CD14-positive monocyte (primary cell): ENCODE results near the gene STAMBPL1. TPM values are rescaled to one million over a fixed set of nuclear protein-coding genes. Genes with fewer than 3 reads are reported as not detected.

ENCODE experiments used
- DNase-seq, 3 donors: peaks; one replicate each; pipeline ENCODE4 v3.0.0-alpha.2; 2011 to 2022
- H2AFZ ChIP-seq: 2 replicates; pipeline ENCODE4 v1.6.0; 2012; ENCODE audit warnings: mild to moderate bottlenecking, low read depth, low read length, inconsistent platforms; ENCODE audit not compliant: insufficient read depth, poor library complexity, severe bottlenecking
- H3K27ac ChIP-seq, 2 donors: 1 replicate in 1 of 2; 2 replicates in 1 of 2; pipeline ENCODE4 v1.5.1; 2012 to 2013; ENCODE audit warnings: low read length in 2 of 2, control low read depth in 1 of 2, inconsistent platforms in 1 of 2, low read depth in 1 of 2, mild to moderate bottlenecking in 1 of 2
- H3K27me3 ChIP-seq, 2 donors: one replicate each; pipeline versions ENCODE4 v1.6.0 to v1.6.1; 2011 to 2013; ENCODE audit warnings: low read length in 2 of 2; ENCODE audit not compliant: control insufficient read depth in 2 of 2, insufficient read depth in 2 of 2
- H3K36me3 ChIP-seq, 2 donors: replicated peaks in 1 of 2; 1 replicate in 1 of 2; 2 replicates in 1 of 2; pipeline versions ENCODE4 v1.5.1 to v1.6.1; 2012 to 2013; ENCODE audit warnings: low read length in 2 of 2, control low read depth in 1 of 2, inconsistent platforms in 1 of 2, mild to moderate bottlenecking in 1 of 2; ENCODE audit not compliant: insufficient read depth in 2 of 2, control insufficient read depth in 1 of 2
- H3K4me1 ChIP-seq, 2 donors: 1 replicate in 1 of 2; 2 replicates in 1 of 2; pipeline versions ENCODE4 v1.5.1 to v1.6.1; 2012 to 2013; ENCODE audit warnings: low read length in 2 of 2, control low read depth in 1 of 2, inconsistent platforms in 1 of 2, mild to moderate bottlenecking in 1 of 2, moderate library complexity in 1 of 2; ENCODE audit not compliant: insufficient read depth in 2 of 2, control insufficient read depth in 1 of 2
- H3K4me2 ChIP-seq: replicated peaks from 2 replicates; pipeline ENCODE3; 2012; ENCODE audit warnings: low read length, moderate library complexity, mild to moderate bottlenecking; ENCODE audit not compliant: poor library complexity, severe bottlenecking; ENCODE audit errors: extremely low read depth
- H3K4me3 ChIP-seq, 3 experiments: fragments of 200-600 bp in 1 of 3; sonication (generic) in 1 of 3; replicated peaks in 1 of 3; 1 replicate in 2 of 3; 2 replicates in 1 of 3; pipeline ENCODE4 v1.5.1; 2011 to 2013; ENCODE audit warnings: low read length in 3 of 3, mild to moderate bottlenecking in 3 of 3, control low read depth in 2 of 3, low read depth in 2 of 3, inconsistent platforms in 1 of 3, moderate library complexity in 1 of 3
- H3K79me2 ChIP-seq: 2 replicates; pipeline ENCODE4 v1.6.0; 2012; ENCODE audit warnings: mild to moderate bottlenecking, control low read depth, inconsistent platforms, low read length, moderate library complexity; ENCODE audit not compliant: insufficient read depth
- H3K9ac ChIP-seq: 2 replicates; pipeline ENCODE4 v1.6.0; 2017; ENCODE audit warnings: low read length, mild to moderate bottlenecking; ENCODE audit not compliant: insufficient read depth, poor library complexity, severe bottlenecking
- H3K9me3 ChIP-seq, 2 donors: replicated peaks in 1 of 2; 1 replicate in 1 of 2; 2 replicates in 1 of 2; pipeline versions ENCODE4 v1.5.1 to v1.6.1; 2012 to 2013; ENCODE audit warnings: low read length in 2 of 2, control low read depth in 1 of 2; ENCODE audit not compliant: control insufficient read depth in 1 of 2, insufficient read depth in 1 of 2
- H4K20me1 ChIP-seq: 2 replicates; pipeline ENCODE4 v1.6.0; 2012; ENCODE audit warnings: mild to moderate bottlenecking, low read length, control low read depth, moderate library complexity; ENCODE audit not compliant: insufficient read depth
- H3K27ac Mint-ChIP-seq, 7 donors: one replicate each; pipeline ENCODE4 v1.8.0; 2020; ENCODE audit warnings: mild to moderate bottlenecking in 7 of 7, mixed read lengths in 7 of 7, moderate library complexity in 6 of 7, inconsistent platforms in 2 of 7
- H3K27me3 Mint-ChIP-seq, 3 donors: one replicate each; pipeline ENCODE4 v1.8.0; 2021 to 2022; ENCODE audit warnings: low read depth in 3 of 3, mild to moderate bottlenecking in 3 of 3, mixed read lengths in 3 of 3, moderate library complexity in 3 of 3, inconsistent platforms in 1 of 3
- H3K36me3 Mint-ChIP-seq, 2 donors: one replicate each; pipeline ENCODE4 v1.8.0; 2020; ENCODE audit warnings: mixed read lengths in 2 of 2, inconsistent platforms in 1 of 2, mild to moderate bottlenecking in 1 of 2
- H3K4me1 Mint-ChIP-seq: one replicate; pipeline ENCODE4 v1.8.0; 2020; ENCODE audit warnings: mild to moderate bottlenecking, mixed read lengths
- H3K4me3 Mint-ChIP-seq, 2 donors: one replicate each; pipeline ENCODE4 v1.8.0; 2020; ENCODE audit warnings: mild to moderate bottlenecking in 2 of 2, mixed read lengths in 2 of 2, moderate library complexity in 1 of 2
- H3K9me3 Mint-ChIP-seq, 7 donors: one replicate each; pipeline ENCODE4 v1.8.0; 2020 to 2022; ENCODE audit warnings: mixed read lengths in 7 of 7, mild to moderate bottlenecking in 6 of 7, moderate library complexity in 6 of 7, inconsistent platforms in 2 of 7
- WGBS: methylation state at CpG from one replicate; pipeline ENCODE4 v1.1.5; 2013; ENCODE audit warnings: missing lambda C conversion rate; ENCODE audit not compliant: insufficient coverage; 5-methylcytosine and 5-hydroxymethylcytosine counted together
- intact Hi-C, 2 donors: fragments of 100-400 bp; cut with micrococcal nuclease; formaldehyde crosslinking; loops; one replicate each; pipeline versions ENCODE4 v1.15.0 to v1.15.1; 2023
- polyA plus RNA-seq, 3 donors: library from polyadenylated mRNA; depleted of rRNA in 1 of 3; unstranded in 2 of 3; stranded (reverse) in 1 of 3; fragments of 300-500 nt in 2 of 3; fragments of >200 nt in 1 of 3; fragmentation: Illumina TruSeq in 2 of 3; gene quantifications; 1 replicate in 2 of 3; 2 replicates in 1 of 3; pipeline ENCODE4 v1.2.3, GENCODE V29; 2012 to 2021
- TF ChIP-seq, protein P1 (sequence below): fragments of 200-600 bp; IDR thresholded peaks from one replicate; pipeline ENCODE4 v1.8.0; 2022; ENCODE audit warnings: antibody characterized with exemption, mild to moderate bottlenecking

The STAMBPL1 gene
- polyA plus RNA-seq, 3 donors = 0.07 to 1.5 (median 0.10) TPM

- no CpG with 5 or more reads among the region's 4 CpGs for WGBS
- Mint-ChIP-seq H3K36me3 (peaks cover 3 to 6% of the 10 kb centered on the region in 2 donors), H3K4me1 (peaks cover 18% of the 10 kb centered on the region), H3K27me3 (peaks cover 0 to 2% (median 0%) of the 10 kb centered on the region in 3 donors), H3K27ac (no peak overlapping the region), H3K9me3 (no peaks in the 10 kb centered on the region), H3K4me3 (no peak overlapping the region)
- no peaks in the 10 kb centered on the region for H3K36me3 ChIP-seq
- H2AFZ ChIP-seq = no peak overlapping the region
- TF ChIP-seq, protein P1, sequence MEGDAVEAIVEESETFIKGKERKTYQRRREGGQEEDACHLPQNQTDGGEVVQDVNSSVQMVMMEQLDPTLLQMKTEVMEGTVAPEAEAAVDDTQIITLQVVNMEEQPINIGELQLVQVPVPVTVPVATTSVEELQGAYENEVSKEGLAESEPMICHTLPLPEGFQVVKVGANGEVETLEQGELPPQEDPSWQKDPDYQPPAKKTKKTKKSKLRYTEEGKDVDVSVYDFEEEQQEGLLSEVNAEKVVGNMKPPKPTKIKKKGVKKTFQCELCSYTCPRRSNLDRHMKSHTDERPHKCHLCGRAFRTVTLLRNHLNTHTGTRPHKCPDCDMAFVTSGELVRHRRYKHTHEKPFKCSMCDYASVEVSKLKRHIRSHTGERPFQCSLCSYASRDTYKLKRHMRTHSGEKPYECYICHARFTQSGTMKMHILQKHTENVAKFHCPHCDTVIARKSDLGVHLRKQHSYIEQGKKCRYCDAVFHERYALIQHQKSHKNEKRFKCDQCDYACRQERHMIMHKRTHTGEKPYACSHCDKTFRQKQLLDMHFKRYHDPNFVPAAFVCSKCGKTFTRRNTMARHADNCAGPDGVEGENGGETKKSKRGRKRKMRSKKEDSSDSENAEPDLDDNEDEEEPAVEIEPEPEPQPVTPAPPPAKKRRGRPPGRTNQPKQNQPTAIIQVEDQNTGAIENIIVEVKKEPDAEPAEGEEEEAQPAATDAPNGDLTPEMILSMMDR = no peak
- DNase-seq = no peak
- no peak overlapping the region for H3K9ac ChIP-seq
- H3K79me2 ChIP-seq = no peaks in the 10 kb centered on the region
- H3K4me2 ChIP-seq = no peak overlapping the region
- H3K9me3 ChIP-seq = no peaks in the 10 kb centered on the region
- peaks cover 12 to 13% of the 10 kb centered on the region in 2 donors for H3K4me1 ChIP-seq
- intact Hi-C loops = no loop called here
- no peaks in the 10 kb centered on the region for H3K27me3 ChIP-seq
- no peaks in the 10 kb centered on the region for H4K20me1 ChIP-seq
- no peak overlapping the region for H3K27ac ChIP-seq
- H3K4me3 ChIP-seq = no peak overlapping the region
Observed at GRCh38 chr10:88896372-88896993, 16.4 kb downstream of the STAMBPL1 start.

- Mint-ChIP-seq H3K4me3 (no peak overlapping the region), H3K27me3 (peaks cover 0 to 2% (median 0%) of the 10 kb centered on the region in 3 donors), H3K4me1 (peaks cover 24% of the 10 kb centered on the region), H3K36me3 (peaks cover 3 to 6% of the 10 kb centered on the region in 2 donors), H3K9me3 (no peaks in the 10 kb centered on the region), H3K27ac (peak overlapping the region in 1 of 7 donors; percentile 4)
- H3K27ac ChIP-seq = no peak overlapping the region
- H3K79me2 ChIP-seq = no peaks in the 10 kb centered on the region
- H3K4me3 ChIP-seq = no peak overlapping the region
- intact Hi-C loops = no loop called here
- no peaks in the 10 kb centered on the region for H3K9me3 ChIP-seq
- DNase-seq = no peak
- no peaks in the 10 kb centered on the region for H3K36me3 ChIP-seq
- no peak overlapping the region for H3K9ac ChIP-seq
- WGBS = 100% methylated on average over 2 of the region's 8 CpGs
- TF ChIP-seq, protein P1 = no peak
- no peak overlapping the region for H2AFZ ChIP-seq
- H3K4me1 ChIP-seq = peaks cover 18 to 21% of the 10 kb centered on the region in 2 donors
- no peaks in the 10 kb centered on the region for H3K27me3 ChIP-seq
- H3K4me2 ChIP-seq = no peak overlapping the region
- no peaks in the 10 kb centered on the region for H4K20me1 ChIP-seq
Observed at GRCh38 chr10:88896994-88897853, 17.2 kb downstream of the STAMBPL1 start.
